ENCODE data around the gene DOCK1.

Gene DOCK1

GRCh38 chr10:127449490-127449889 is 544.3 kb downstream of the DOCK1 start:
- no peak for DNase-seq

GRCh38 chr10:127450644-127451043 is 545.4 kb downstream of the DOCK1 start:
- DNase-seq, result no peak

GRCh38 chr10:127451628-127452027 is 546.4 kb downstream of the DOCK1 start:
- no peak for DNase-seq

- no peak for DNase-seq
Observed at GRCh38 chr10:127452568-127452967, 547.3 kb downstream of the DOCK1 start.

GRCh38 chr10:127453706-127454105 is 548.5 kb downstream of the DOCK1 start:
- no peak for DNase-seq

GRCh38 chr10:127456122-127456521 is 550.9 kb downstream of the DOCK1 start:
- no peak for DNase-seq

- DNase-seq, result no peak
Observed at GRCh38 chr10:127458016-127458810, 553.0 kb downstream of the DOCK1 start.

- DNase-seq, result no peak
Observed at GRCh38 chr10:127458829-127459228, 553.6 kb downstream of the DOCK1 start.

- DNase-seq, result no peak
Observed at GRCh38 chr10:127459918-127460317, 554.7 kb downstream of the DOCK1 start.

GRCh38 chr10:127462643-127463295 is 557.5 kb downstream of the DOCK1 start:
- DNase-seq, result no peak

GRCh38 chr10:127463548-127463947 is 558.3 kb downstream of the DOCK1 start:
- DNase-seq, result no peak

- no peak for DNase-seq
Observed at GRCh38 chr10:127464561-127464960, 559.3 kb downstream of the DOCK1 start.

- DNase-seq, result no peak
Observed at GRCh38 chr10:127467811-127468210, 562.6 kb downstream of the DOCK1 start.

- no peak for DNase-seq
Observed at GRCh38 chr10:127468632-127469031, 563.4 kb downstream of the DOCK1 start.

- no peak for DNase-seq
Observed at GRCh38 chr10:127470911-127471310, 565.7 kb downstream of the DOCK1 start.

- no peak for DNase-seq
Observed at GRCh38 chr10:127472976-127473375, 567.7 kb downstream of the DOCK1 start.

- DNase-seq, result no peak
Observed at GRCh38 chr10:127474501-127474900, 569.3 kb downstream of the DOCK1 start.

- DNase-seq, result no peak
Observed at GRCh38 chr10:127485153-127485857, 580.1 kb downstream of the DOCK1 start.

- no peak for DNase-seq
Observed at GRCh38 chr10:127486355-127486754, 581.1 kb downstream of the DOCK1 start.

GRCh38 chr10:127492607-127493250 is 587.5 kb downstream of the DOCK1 start:
- no peak for DNase-seq

- no peak for DNase-seq
Observed at GRCh38 chr10:127496035-127496434, 590.8 kb downstream of the DOCK1 start.

- no peak for DNase-seq
Observed at GRCh38 chr10:127497685-127498084, 592.5 kb downstream of the DOCK1 start.

GRCh38 chr10:127498087-127498486 is 592.9 kb downstream of the DOCK1 start:
- no peak for DNase-seq

All from stimulated activated CD8-positive, alpha-beta memory T cell treated with anti-CD3 and anti-CD28 coated beads, Interleukin-4, amount 100 ng/mL, for 48 hours (primary cell).